H1 (cell line): ENCODE data around the gene STARD13. TPM values are rescaled to one million over a fixed set of nuclear protein-coding genes. Genes with fewer than 3 reads are reported as not detected.

Experiments used
- CTCF ChIA-PET: fragments of 300-600 bp; sonication (Branson Sonifier 250); formaldehyde crosslinking; loops from one replicate; lab custom pipeline; 2021; ENCODE audit not compliant: partially characterized antibody; lab: Charles Lee
- POLR2A ChIA-PET: fragments of 300-600 bp; sonication (Branson Sonifier 250); formaldehyde crosslinking; loops from one replicate; lab custom pipeline; 2021; ENCODE audit warnings: inconsistent platforms; ENCODE audit not compliant: partially characterized antibody; lab: Charles Lee
- DNase-seq, 2 experiments: peaks; one replicate each; pipeline versions ENCODE4 v3.0.0 to v3.0.0-alpha.2; 2010 to 2022; ENCODE audit warnings: low spot score in 2 of 2, low read depth in 1 of 2, mixed read lengths in 1 of 2
- FAIRE-seq: peaks from 2 replicates; lab custom pipeline; 2011; peaks lifted over from hg19 to GRCh38; lab: Jason Lieb, UNC
- H2AFZ ChIP-seq: 2 replicates; pipeline ENCODE4 v1.8.1; 2012; ENCODE audit warnings: low read length, inconsistent platforms
- H2AK5ac ChIP-seq: 2 replicates; pipeline ENCODE4 v1.6.1; 2013; ENCODE audit warnings: low read depth, low read length
- H2BK120ac ChIP-seq: replicated peaks from 2 replicates; pipeline ENCODE3; 2013; ENCODE audit warnings: low read depth, low read length, inconsistent platforms
- H2BK12ac ChIP-seq: 2 replicates; pipeline ENCODE4 v1.6.1; 2013; ENCODE audit warnings: low read depth, low read length
- H2BK15ac ChIP-seq: 2 replicates; pipeline ENCODE4 v1.6.1; 2013; ENCODE audit warnings: low read length
- H2BK20ac ChIP-seq: 2 replicates; pipeline ENCODE4 v1.6.1; 2013; ENCODE audit warnings: low read length
- H2BK5ac ChIP-seq: 2 replicates; pipeline ENCODE4 v1.6.1; 2013; ENCODE audit warnings: low read depth, low read length
- H3K14ac ChIP-seq: 2 replicates; pipeline ENCODE4 v1.6.1; 2013; ENCODE audit warnings: inconsistent platforms; ENCODE audit not compliant: insufficient read length
- H3K18ac ChIP-seq: 2 replicates; pipeline ENCODE4 v1.6.1; 2013; ENCODE audit warnings: low read length; ENCODE audit errors: extremely low read depth
- H3K23ac ChIP-seq: 2 replicates; pipeline ENCODE4 v1.6.1; 2013; ENCODE audit warnings: inconsistent platforms; ENCODE audit not compliant: insufficient read length
- H3K23me2 ChIP-seq: 2 replicates; pipeline ENCODE4 v1.6.1; 2013; ENCODE audit warnings: low read depth, low read length
- H3K27ac ChIP-seq: 2 replicates; pipeline ENCODE4 v1.6.1; 2011; ENCODE audit warnings: low read depth, low read length, inconsistent platforms
- H3K27me3 ChIP-seq, 4 experiments: replicated peaks in 1 of 4; 1 replicate in 1 of 4; 2 replicates in 3 of 4; pipeline versions ENCODE4 v1.6.1 to v1.8.1; 2011 to 2013; ENCODE audit warnings: low read length in 3 of 4, mild to moderate bottlenecking in 3 of 4, inconsistent platforms in 2 of 4, mixed read lengths in 2 of 4, moderate library complexity in 1 of 4; ENCODE audit not compliant: control insufficient read depth in 3 of 4, insufficient read depth in 3 of 4; ENCODE audit errors: extremely low read depth in 1 of 4
- H3K36me3 ChIP-seq, 4 experiments: 2 replicates each; pipeline versions ENCODE4 v1.6.1 to v1.8.1; 2011 to 2013; ENCODE audit warnings: mild to moderate bottlenecking in 4 of 4, low read length in 3 of 4, moderate library complexity in 2 of 4, control low read depth in 1 of 4, inconsistent platforms in 1 of 4; ENCODE audit not compliant: insufficient read depth in 4 of 4, control insufficient read depth in 2 of 4
- H3K4ac ChIP-seq: replicated peaks from 2 replicates; pipeline ENCODE3; 2013; ENCODE audit warnings: low read length, low read depth, mixed read lengths, inconsistent platforms; ENCODE audit not compliant: insufficient read length
- H3K4me1 ChIP-seq, 4 experiments: replicated peaks in 1 of 4; 1 replicate in 1 of 4; 2 replicates in 3 of 4; pipeline versions ENCODE4 v1.6.1 to v1.8.1; 2011 to 2013; ENCODE audit warnings: low read length in 3 of 4, inconsistent platforms in 2 of 4, mixed read lengths in 1 of 4; ENCODE audit not compliant: insufficient read depth in 4 of 4, control insufficient read depth in 3 of 4
- H3K4me2 ChIP-seq, 2 experiments: 2 replicates each; pipeline versions ENCODE4 v1.6.1 to v1.8.1; 2011 to 2013; ENCODE audit warnings: low read depth in 2 of 2, low read length in 2 of 2, control low read depth in 1 of 2, inconsistent platforms in 1 of 2, mild to moderate bottlenecking in 1 of 2; ENCODE audit not compliant: insufficient read depth in 1 of 2
- H3K4me3 ChIP-seq, 4 experiments: fragments of 200-600, 300-600 bp in 1 of 4; sonication (generic), shearing (Covaris generic), sonication (Bioruptor Twin) in 1 of 4; 2 replicates each; pipeline versions ENCODE4 v1.5.1 to v1.8.1; 2011 to 2016; ENCODE audit warnings: low read length in 4 of 4, low read depth in 3 of 4, control low read depth in 2 of 4, inconsistent platforms in 2 of 4, mild to moderate bottlenecking in 2 of 4, mixed read lengths in 1 of 4, moderate library complexity in 1 of 4; ENCODE audit not compliant: insufficient read depth in 2 of 4; ENCODE audit errors: extremely low read depth in 1 of 4
- H3K56ac ChIP-seq: replicated peaks from 2 replicates; pipeline ENCODE3; 2013; ENCODE audit warnings: low read depth, mild to moderate bottlenecking, mixed read lengths, low read length, inconsistent platforms; ENCODE audit not compliant: insufficient read length
- H3K79me1 ChIP-seq: 2 replicates; pipeline ENCODE4 v1.6.1; 2013; ENCODE audit warnings: low read depth, low read length, control low read depth
- H3K79me2 ChIP-seq, 2 experiments: 2 replicates each; pipeline versions ENCODE4 v1.6.1 to v1.8.1; 2012 to 2013; ENCODE audit warnings: low read length in 2 of 2, mild to moderate bottlenecking in 2 of 2, inconsistent platforms in 1 of 2; ENCODE audit not compliant: insufficient read depth in 2 of 2, control insufficient read depth in 1 of 2
- H3K9ac ChIP-seq, 4 experiments: replicated peaks in 1 of 4; 1 replicate in 1 of 4; 2 replicates in 3 of 4; pipeline versions ENCODE4 v1.6.1 to v1.8.1; 2011 to 2013; ENCODE audit warnings: low read depth in 3 of 4, low read length in 3 of 4, control low read depth in 2 of 4, mild to moderate bottlenecking in 2 of 4, moderate library complexity in 2 of 4, inconsistent platforms in 1 of 4; ENCODE audit errors: extremely low read depth in 1 of 4
- H3K9me3 ChIP-seq, 2 experiments: 2 replicates each; pipeline versions ENCODE4 v1.6.1 to v1.8.1; 2012 to 2013; ENCODE audit warnings: mild to moderate bottlenecking in 2 of 2, moderate library complexity in 2 of 2, control low read depth in 1 of 2, inconsistent platforms in 1 of 2, low read depth in 1 of 2, low read length in 1 of 2, mixed read lengths in 1 of 2; ENCODE audit not compliant: insufficient read depth in 2 of 2
- H4K20me1 ChIP-seq, 2 experiments: replicated peaks in 1 of 2; 2 replicates each; pipeline versions ENCODE3 to v1.8.1; 2011 to 2013; ENCODE audit warnings: inconsistent platforms in 2 of 2, low read length in 2 of 2, mild to moderate bottlenecking in 1 of 2; ENCODE audit not compliant: insufficient read depth in 2 of 2, control insufficient read depth in 1 of 2
- H4K5ac ChIP-seq: 2 replicates; pipeline ENCODE4 v1.6.1; 2013; ENCODE audit warnings: low read length, low read depth, mixed read lengths, inconsistent platforms; ENCODE audit not compliant: insufficient read length
- H4K8ac ChIP-seq: 2 replicates; pipeline ENCODE4 v1.8.0; 2013; ENCODE audit warnings: mild to moderate bottlenecking, moderate library complexity, low read length, inconsistent platforms; ENCODE audit not compliant: insufficient read depth; ENCODE audit errors: extremely low read depth
- H4K91ac ChIP-seq: replicated peaks from 2 replicates; pipeline ENCODE3; 2013; ENCODE audit warnings: low read length, mixed read lengths, inconsistent platforms; ENCODE audit not compliant: insufficient read length
- ATF2 ChIP-seq: IDR thresholded peaks from 2 replicates; pipeline ENCODE4 v1.6.1; 2012; ENCODE audit warnings: low read length, inconsistent platforms
- EGR1 ChIP-seq: IDR thresholded peaks from 2 replicates; pipeline ENCODE4 v1.6.1; 2011; ENCODE audit warnings: low read depth, low read length, borderline replicate concordance
- GTF2F1 ChIP-seq: IDR thresholded peaks from 2 replicates; pipeline ENCODE4 v1.6.1; 2012; ENCODE audit warnings: low read depth, low read length, improper control_type of control experiment, borderline replicate concordance
- HDAC2 ChIP-seq, 2 experiments: fragments of 300-600 bp in 1 of 2; sonication (generic) in 1 of 2; IDR thresholded peaks; 2 replicates each; pipeline ENCODE4 v1.6.1; 2011 to 2012; ENCODE audit warnings: low read depth in 2 of 2, low read length in 2 of 2, mild to moderate bottlenecking in 2 of 2, moderate library complexity in 2 of 2, borderline replicate concordance in 1 of 2, inconsistent platforms in 1 of 2
- HDAC6 ChIP-seq: IDR thresholded peaks from one replicate; pipeline ENCODE4 v1.7.1; 2012; ENCODE audit warnings: low read depth, mild to moderate bottlenecking, inconsistent platforms, low read length, moderate library complexity
- MAFK ChIP-seq: IDR thresholded peaks from 2 replicates; pipeline ENCODE4 v1.6.1; 2012; ENCODE audit warnings: low read depth, mild to moderate bottlenecking, improper control_type of control experiment, low read length
- MAX ChIP-seq: IDR thresholded peaks from 2 replicates; pipeline ENCODE4 v1.6.1; 2012; ENCODE audit warnings: inconsistent platforms
- NRF1 ChIP-seq: IDR thresholded peaks from 2 replicates; pipeline ENCODE4 v1.6.1; 2011; ENCODE audit warnings: mild to moderate bottlenecking, low read depth, low read length, improper control_type of control experiment
- PHF8 ChIP-seq: fragments of 200-600 bp; sonication (generic); conservative IDR thresholded peaks from 2 replicates; pipeline ENCODE4 v1.7.1; 2012; ENCODE audit warnings: low read depth, mild to moderate bottlenecking, inconsistent platforms, low read length, moderate library complexity
- POLR2A ChIP-seq, 2 experiments: IDR thresholded peaks; 1 replicate in 1 of 2; 2 replicates in 1 of 2; pipeline ENCODE4 v1.6.1; 2011; ENCODE audit warnings: low read depth in 2 of 2, low read length in 2 of 2, mild to moderate bottlenecking in 2 of 2; ENCODE audit errors: control extremely low read depth in 1 of 2
- TAF1 ChIP-seq: IDR thresholded peaks from 2 replicates; pipeline ENCODE4 v1.6.1; 2011; ENCODE audit warnings: mild to moderate bottlenecking, low read depth, low read length
- TEAD4 ChIP-seq: IDR thresholded peaks from 2 replicates; pipeline ENCODE4 v1.6.1; 2012; ENCODE audit warnings: low read depth, low read length, inconsistent platforms, mixed read lengths
- WGBS, 2 experiments: shearing (Covaris generic) in 1 of 2; methylation state at CpG; one replicate each; pipeline versions ENCODE4 v1.1.6 to v1.1.7; 2013 to 2015; ENCODE audit warnings: low lambda C conversion rate in 2 of 2, mixed read lengths in 2 of 2, inconsistent platforms in 1 of 2, low coverage in 1 of 2, missing lambda C conversion rate in 1 of 2; ENCODE audit not compliant: insufficient replicate concordance in 2 of 2, insufficient coverage in 1 of 2, insufficient read length in 1 of 2; ENCODE audit errors: extremely low coverage in 1 of 2, missing lambda C conversion rate in 1 of 2; 5-methylcytosine and 5-hydroxymethylcytosine counted together
- polyA plus RNA-seq, 7 experiments: library from polyadenylated mRNA; depleted of rRNA in 3 of 7; stranded (reverse) in 5 of 7; unstranded in 2 of 7; fragments of >200 nt in 5 of 7; fragments of 200-250 nt in 2 of 7; gene quantifications; 1 replicate in 5 of 7; 2 replicates in 1 of 7; 4 replicates in 1 of 7; pipeline versions ENCODE4 v1.2.1 to v1.2.3, GENCODE V29; 2011 to 2013; ENCODE audit warnings: missing spikeins in 2 of 7, mixed read lengths in 2 of 7
- total RNA-seq: library from RNA; stranded (reverse); fragmentation: NEBNext Ultra II Directional; extraction: Animal tissue kit (Norgen Biotek cat#: 25700); gene quantifications from 2 replicates; pipeline ENCODE4 v1.2.1, GENCODE V29; 2021

Gene STARD13
- total and polyA plus RNA-seq, 2 of the 8 experiments (the other 6 are each of a cell fraction or from before 2014, with no cell fraction given) = 0.82 to 2.9 TPM

GRCh38 chr13:33072759-33073158 lies 212.8 kb downstream of the STARD13 start:
- Histone ChIP-seq H3K56ac (no peak overlapping the region), H3K4me2 (no peak overlapping the region), H3K18ac (no peak overlapping the region), H3K9me3 (no peaks in the 10 kb centered on the region), H2AFZ (no peak overlapping the region), H3K4ac (no peak overlapping the region), H3K36me3 (no peaks in the 10 kb centered on the region), H2BK120ac (no peak overlapping the region), H2BK5ac (no peak overlapping the region), H4K5ac (no peak overlapping the region), H3K79me1 (no peaks in the 10 kb centered on the region), H4K91ac (no peak overlapping the region), H2BK15ac (no peak overlapping the region), H4K20me1 (no peaks in the 10 kb centered on the region), H4K8ac (no peak overlapping the region), H3K27me3 (no peaks in the 10 kb centered on the region), H3K9ac (no peak overlapping the region), H2AK5ac (no peak overlapping the region), H2BK12ac (no peak overlapping the region), H3K23me2 (no peaks in the 10 kb centered on the region), H3K14ac (no peak overlapping the region), H3K4me1 (peaks cover 0 to 3% (median 0%) of the 10 kb centered on the region in 4 experiments; a peak in 1 of 7 replicates), H2BK20ac (no peak overlapping the region), H3K4me3 (no peak overlapping the region), H3K27ac (no peak overlapping the region), H3K23ac (no peak overlapping the region), H3K79me2 (no peaks in the 10 kb centered on the region)
- CTCF ChIA-PET = no interaction called here
- no peak for DNase-seq
- POLR2A ChIA-PET = no interaction called here
- 93% methylated on average over 1 of the region's 1 CpG; no CpG with 5 or more reads in 1 of the 2 experiments for WGBS, 2 experiments
- FAIRE-seq = no peak
- no peak for TF ChIP-seq MAFK
- TF ChIP-seq NRF1 = no peak
- TF ChIP-seq EGR1 = no peak
- no peak for TF ChIP-seq HDAC2 (IDR thresholded peaks at IDR 0.05; ENCODE audit: borderline replicate concordance in 1 of 2, low read depth in 2 of 2, low read length in 2 of 2)
- TF ChIP-seq TEAD4 = no peak
- no peak for TF ChIP-seq MAX
- TF ChIP-seq PHF8 = no peak
- no peak for TF ChIP-seq TAF1
- TF ChIP-seq GTF2F1 = no peak
- no peak for TF ChIP-seq ATF2
- no peak for TF ChIP-seq POLR2A (IDR thresholded peaks at IDR 0.05; ENCODE audit: control extremely low read depth in 1 of 2, low read depth in 2 of 2, low read length in 2 of 2)
- no peak for TF ChIP-seq HDAC6
